HG03097 (cell line): ENCODE measurements around the gene CADM2.
"Not testable (repeated sequence)": the region's sequence is repeated elsewhere in the genome, so short reads cannot be mapped to it uniquely, and the experiment has no call there.

Experiments
- ATAC-seq: cut with Tn5 transposase; IDR thresholded peaks from one replicate; pipeline ENCODE4 v1.9.1; 2021; ENCODE audit not compliant: unreplicated experiment, low FRiP score

Gene CADM2

GRCh38 chr3:85626662-85627061 lies 667.9 kb downstream of the CADM2 start:
- no peak for ATAC-seq

GRCh38 chr3:85627932-85628331 lies 669.1 kb downstream of the CADM2 start:
- no peak for ATAC-seq

- no peak for ATAC-seq
Observed at GRCh38 chr3:85631070-85631469, 672.3 kb downstream of the CADM2 start.

- no peak for ATAC-seq
Observed at GRCh38 chr3:85632921-85633320, 674.1 kb downstream of the CADM2 start.

GRCh38 chr3:85652360-85652759 lies 693.6 kb downstream of the CADM2 start:
- no peak for ATAC-seq

- no peak for ATAC-seq
Observed at GRCh38 chr3:85660451-85660850, 701.7 kb downstream of the CADM2 start.

- no peak for ATAC-seq
Observed at GRCh38 chr3:85662462-85662861, 703.7 kb downstream of the CADM2 start.

GRCh38 chr3:85667744-85668143 lies 709.0 kb downstream of the CADM2 start:
- no peak for ATAC-seq

- no peak for ATAC-seq
Observed at GRCh38 chr3:85670634-85671205, 711.9 kb downstream of the CADM2 start.

GRCh38 chr3:85672761-85673160 lies 714.0 kb downstream of the CADM2 start:
- no peak for ATAC-seq

- no peak for ATAC-seq
Observed at GRCh38 chr3:85678713-85679112, 719.9 kb downstream of the CADM2 start.

GRCh38 chr3:85681906-85682305 lies 723.1 kb downstream of the CADM2 start:
- no peak for ATAC-seq

- no peak for ATAC-seq
Observed at GRCh38 chr3:85691196-85691595, 732.4 kb downstream of the CADM2 start.

- no peak for ATAC-seq
Observed at GRCh38 chr3:85697156-85697555, 738.4 kb downstream of the CADM2 start.

GRCh38 chr3:85706130-85706529 lies 747.3 kb downstream of the CADM2 start:
- ATAC-seq, result no peak

GRCh38 chr3:85708325-85708724 lies 749.5 kb downstream of the CADM2 start:
- ATAC-seq, result not testable (repeated sequence)

- ATAC-seq, result no peak
Observed at GRCh38 chr3:85709346-85709892, 750.6 kb downstream of the CADM2 start.

GRCh38 chr3:85710490-85710889 lies 751.7 kb downstream of the CADM2 start:
- ATAC-seq, result no peak

- no peak for ATAC-seq
Observed at GRCh38 chr3:85721409-85722145, 762.8 kb downstream of the CADM2 start.

- ATAC-seq, result no peak
Observed at GRCh38 chr3:85725809-85726208, 767.0 kb downstream of the CADM2 start.

- no peak for ATAC-seq
Observed at GRCh38 chr3:85726241-85726640, 767.5 kb downstream of the CADM2 start.

GRCh38 chr3:85737846-85738245 lies 779.1 kb downstream of the CADM2 start:
- no peak for ATAC-seq
